Measurements from ENCODE around the gene TEKT3.

DNA sequence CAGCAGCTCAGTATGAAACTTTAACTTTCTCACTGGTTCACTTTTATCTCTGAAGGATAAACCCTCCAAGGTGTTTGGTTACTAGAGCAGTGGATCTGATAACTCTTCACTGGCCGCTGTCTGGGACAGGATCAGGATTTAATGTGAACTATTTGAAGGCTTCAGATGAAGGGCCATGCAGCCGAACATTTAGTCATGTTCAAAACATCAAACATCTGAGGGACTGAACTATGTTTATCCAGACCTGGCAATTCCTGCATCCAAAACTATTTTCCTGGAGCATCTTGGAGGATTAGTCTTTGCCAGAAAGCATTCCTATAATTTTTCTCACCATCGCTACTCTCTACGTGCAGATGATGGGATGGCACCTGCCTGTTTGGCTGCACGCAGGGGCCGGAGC is 55.9 kb downstream of the TEKT3 start:
- TF ChIP-seq POLR2A (IDR thresholded peaks at IDR 0.05; ENCODE audit: low read length) (no peak), GATA1 (IDR thresholded peaks at IDR 0.05; ENCODE audit: low read depth, low read length) (no peak)

Data from erythroblast (primary cell).